Stimulated activated CD8-positive, alpha-beta memory T cell treated with anti-CD3 and anti-CD28 coated beads, Interleukin-4, amount 100 ng/mL, for 4 hours (primary cell): ENCODE measurements around the gene ABCA10.
A peak's percentile ranks its signal among the peaks of the same experiment; 100 is the strongest.
"Not testable (repeated sequence)": the region's sequence is repeated elsewhere in the genome, so short reads cannot be mapped to it uniquely, and the experiment has no call there.

Experiments used
- DNase-seq, 2 donors: peaks; one replicate each; pipeline ENCODE4 v3.0.0-alpha.2; 2020; ENCODE audit warnings: low read depth in 2 of 2, low spot score in 1 of 2

Gene ABCA10

GRCh38 chr17:69228576-69228975 lies at the start of gene ABCA10:
ABCA10 (minus strand) TSS chr17:69228824; CDS start chr17:69225358, 3,466 bp downstream.
- DNase-seq: no peak

GRCh38 chr17:69276279-69276678 lies 47.7 kb upstream of the ABCA10 start:
- not testable (repeated sequence) for DNase-seq

- no peak for DNase-seq
Measured at GRCh38 chr17:69275751-69276150, 47.1 kb upstream of the ABCA10 start.

GRCh38 chr17:69271023-69271422 lies 42.4 kb upstream of the ABCA10 start:
- no peak for DNase-seq

GRCh38 chr17:69269131-69269998 lies 40.7 kb upstream of the ABCA10 start:
- DNase-seq: no peak

- DNase-seq: no peak
Measured at GRCh38 chr17:69268543-69269014, 40.0 kb upstream of the ABCA10 start.

GRCh38 chr17:69267219-69267618 lies 38.6 kb upstream of the ABCA10 start:
- no peak for DNase-seq

- DNase-seq: no peak
Measured at GRCh38 chr17:69265873-69266272, 37.2 kb upstream of the ABCA10 start.

- DNase-seq: no peak
Measured at GRCh38 chr17:69254187-69254586, 25.6 kb upstream of the ABCA10 start.

GRCh38 chr17:69250641-69251040 lies 22.0 kb upstream of the ABCA10 start:
- DNase-seq: no peak

- DNase-seq: no peak
Measured at GRCh38 chr17:69246726-69247375, 18.2 kb upstream of the ABCA10 start.

GRCh38 chr17:69246202-69246601 lies 17.6 kb upstream of the ABCA10 start:
- no peak for DNase-seq

- DNase-seq: no peak
Measured at GRCh38 chr17:69245617-69246016, 17.0 kb upstream of the ABCA10 start.

- no peak for DNase-seq
Measured at GRCh38 chr17:69239611-69240600, 11.3 kb upstream of the ABCA10 start.

GRCh38 chr17:69236946-69237345 lies 8.3 kb upstream of the ABCA10 start:
- no peak for DNase-seq

GRCh38 chr17:69236464-69236863 lies 7.8 kb upstream of the ABCA10 start:
- no peak for DNase-seq

- DNase-seq: peak; percentile 7 to 23
Measured at GRCh38 chr17:69235338-69236058, 6.9 kb upstream of the ABCA10 start.

- no peak for DNase-seq
Measured at GRCh38 chr17:69232650-69233049, 4.0 kb upstream of the ABCA10 start.

- no peak for DNase-seq
Measured at GRCh38 chr17:69231521-69231920, 2.9 kb upstream of the ABCA10 start.

- DNase-seq: no peak
Measured at GRCh38 chr17:69230939-69231338, 2.3 kb upstream of the ABCA10 start.
